ENCODE data around the gene TMEM213. TPM values are rescaled to one million over a fixed set of nuclear protein-coding genes. Genes with fewer than 3 reads are reported as not detected.

TMEM213 gene
- total and polyA plus RNA-seq, 8 donors: 0.05 to 32.8 (median 0.84) TPM

GRCh38 chr7:138755842-138756590, 41.8 kb upstream of the TMEM213 start:
- ATAC-seq (no peak), DNase-seq (no peak)
- Histone ChIP-seq H3K4me1 (peaks cover 0 to 7% of the 10 kb centered on the region in 2 donors), H3K4me3 (no peak overlapping the region), H3K9me3 (no peaks in the 10 kb centered on the region), H3K27me3 (no peaks in the 10 kb centered on the region), H3K27ac (no peak overlapping the region), H3K36me3 (no peaks in the 10 kb centered on the region)
- intact Hi-C loops (cut with DNase I): no loop called here
- TF ChIP-seq, protein P1, sequence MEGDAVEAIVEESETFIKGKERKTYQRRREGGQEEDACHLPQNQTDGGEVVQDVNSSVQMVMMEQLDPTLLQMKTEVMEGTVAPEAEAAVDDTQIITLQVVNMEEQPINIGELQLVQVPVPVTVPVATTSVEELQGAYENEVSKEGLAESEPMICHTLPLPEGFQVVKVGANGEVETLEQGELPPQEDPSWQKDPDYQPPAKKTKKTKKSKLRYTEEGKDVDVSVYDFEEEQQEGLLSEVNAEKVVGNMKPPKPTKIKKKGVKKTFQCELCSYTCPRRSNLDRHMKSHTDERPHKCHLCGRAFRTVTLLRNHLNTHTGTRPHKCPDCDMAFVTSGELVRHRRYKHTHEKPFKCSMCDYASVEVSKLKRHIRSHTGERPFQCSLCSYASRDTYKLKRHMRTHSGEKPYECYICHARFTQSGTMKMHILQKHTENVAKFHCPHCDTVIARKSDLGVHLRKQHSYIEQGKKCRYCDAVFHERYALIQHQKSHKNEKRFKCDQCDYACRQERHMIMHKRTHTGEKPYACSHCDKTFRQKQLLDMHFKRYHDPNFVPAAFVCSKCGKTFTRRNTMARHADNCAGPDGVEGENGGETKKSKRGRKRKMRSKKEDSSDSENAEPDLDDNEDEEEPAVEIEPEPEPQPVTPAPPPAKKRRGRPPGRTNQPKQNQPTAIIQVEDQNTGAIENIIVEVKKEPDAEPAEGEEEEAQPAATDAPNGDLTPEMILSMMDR (IDR thresholded peaks at IDR 0.05): no peak

- Histone ChIP-seq H3K27me3 (no peaks in the 10 kb centered on the region), H3K4me1 (peaks cover 0 to 7% of the 10 kb centered on the region in 2 donors), H3K36me3 (no peaks in the 10 kb centered on the region), H3K4me3 (no peak overlapping the region), H3K27ac (no peak overlapping the region), H3K9me3 (no peaks in the 10 kb centered on the region)
- intact Hi-C loops (cut with DNase I): no loop called here
- ATAC-seq (no peak), DNase-seq (no peak)
- TF ChIP-seq, protein P1 (IDR thresholded peaks at IDR 0.05): no peak
Measured at GRCh38 chr7:138756591-138757242, 41.1 kb upstream of the TMEM213 start.

DNA sequence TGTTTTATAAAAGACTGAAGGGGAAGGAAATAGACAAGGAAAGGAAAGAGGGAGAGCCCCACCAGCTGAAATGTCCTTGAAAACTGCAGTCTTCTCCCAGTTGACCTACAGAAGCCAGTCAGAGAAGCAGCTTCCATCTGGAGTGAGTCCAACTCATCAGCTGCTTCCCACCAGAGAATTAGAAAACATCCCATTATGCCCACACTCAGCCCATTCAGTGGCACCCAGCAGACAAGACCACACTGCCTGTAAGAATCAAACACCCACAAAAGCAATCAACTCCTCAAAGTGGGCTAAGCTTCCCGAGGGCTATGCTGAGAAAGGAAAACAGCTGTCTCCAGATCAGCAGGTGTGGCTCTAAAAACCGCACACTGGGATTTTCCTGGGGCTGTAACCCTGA, 29.6 kb upstream of the TMEM213 start:
- intact Hi-C loops (cut with DNase I): no loop called here
- no peaks in the 10 kb centered on the region for H3K36me3 ChIP-seq

DNA sequence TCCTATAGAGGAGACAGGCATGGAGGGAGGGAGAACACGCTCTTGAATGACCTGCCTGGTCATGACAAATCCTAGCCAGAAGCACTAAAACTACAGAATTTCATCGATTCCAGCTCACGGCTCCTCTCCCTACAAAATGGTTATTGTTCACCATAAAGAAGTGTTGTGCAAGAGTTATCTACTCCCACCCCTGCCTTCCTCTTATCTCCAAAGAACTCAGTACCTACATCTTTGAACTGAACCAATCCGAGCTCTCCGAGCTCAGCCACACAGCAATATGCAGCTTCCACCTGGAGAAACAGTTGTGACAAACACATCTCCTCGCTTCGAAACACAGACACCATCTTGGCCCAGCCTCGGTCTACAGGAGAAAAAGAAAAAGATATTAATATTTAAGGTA, 26.9 kb upstream of the TMEM213 start:
- TF ChIP-seq, protein P1 (IDR thresholded peaks at IDR 0.05): no peak
- Histone ChIP-seq H3K4me3 (no peak overlapping the region), H3K4me1 (no peaks in the 10 kb centered on the region), H3K27me3 (peaks cover 0 to 7% of the 10 kb centered on the region in 2 donors), H3K9me3 (no peaks in the 10 kb centered on the region), H3K36me3 (no peaks in the 10 kb centered on the region), H3K27ac (no peak overlapping the region)
- intact Hi-C loops (cut with DNase I): no loop called here
- ATAC-seq: no peak
- no peak for DNase-seq

More for the DNA sequence above, 29.6 kb upstream of the TMEM213 start:
- no peak overlapping the region for H3K27ac ChIP-seq
- TF ChIP-seq, protein P1 (IDR thresholded peaks at IDR 0.05): no peak
- no peak for DNase-seq
- no peak overlapping the region for H3K4me3 ChIP-seq
- H3K27me3 ChIP-seq: no peaks in the 10 kb centered on the region
- H3K9me3 ChIP-seq: no peaks in the 10 kb centered on the region
- no peaks in the 10 kb centered on the region for H3K4me1 ChIP-seq
- ATAC-seq: no peak

DNA sequence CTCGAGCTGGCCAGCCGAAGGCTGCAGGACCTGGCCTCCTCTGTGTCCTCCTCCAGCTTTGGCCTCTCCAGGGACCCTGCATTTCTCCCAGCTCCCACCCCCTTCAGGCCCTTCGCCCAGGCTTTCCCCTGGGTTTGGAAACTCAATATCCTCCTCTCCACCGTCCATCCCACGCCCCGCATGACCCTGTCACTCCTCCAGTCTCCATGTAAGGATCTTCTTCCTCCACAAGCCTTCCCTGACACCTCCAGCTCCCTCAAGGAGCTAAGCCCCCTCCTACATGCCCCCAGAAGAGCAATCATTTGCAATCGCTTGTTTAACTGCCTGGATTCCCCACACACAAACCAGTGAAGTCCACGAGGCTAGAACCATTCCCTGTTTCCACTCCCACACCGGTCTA, 24.6 kb upstream of the TMEM213 start:
- Histone ChIP-seq H3K4me3 (no peak overlapping the region), H3K9me3 (no peaks in the 10 kb centered on the region), H3K27ac (no peak overlapping the region), H3K36me3 (no peaks in the 10 kb centered on the region), H3K4me1 (no peaks in the 10 kb centered on the region), H3K27me3 (peaks cover 0 to 7% of the 10 kb centered on the region in 2 donors)
- DNase-seq (no peak), ATAC-seq (no peak)
- TF ChIP-seq, protein P1 (IDR thresholded peaks at IDR 0.05): no peak
- intact Hi-C loops (cut with DNase I): no loop called here

Data from left lung (tissue), 10 donors.